Ovary (tissue), 3 donors: ENCODE results near the gene CCNB2.

ENCODE experiments used
- EP300 ChIP-seq: sonication (generic); formaldehyde crosslinking; IDR thresholded peaks from one replicate; pipeline ENCODE4 v1.6.1; 2017; ENCODE audit warnings: antibody characterized with exemption
- TF ChIP-seq, protein P1 (sequence below), 3 donors: fragments of 450-650 bp in 2 of 3; fragments of 200-600 bp in 1 of 3; IDR thresholded peaks; one replicate each; pipeline versions ENCODE4 v1.5.1 to v1.8.0; 2016 to 2022; ENCODE audit warnings: antibody characterized with exemption in 3 of 3, mild to moderate bottlenecking in 1 of 3
- donor health status: DM: no; HTN: no; CAD: no.

DNA sequence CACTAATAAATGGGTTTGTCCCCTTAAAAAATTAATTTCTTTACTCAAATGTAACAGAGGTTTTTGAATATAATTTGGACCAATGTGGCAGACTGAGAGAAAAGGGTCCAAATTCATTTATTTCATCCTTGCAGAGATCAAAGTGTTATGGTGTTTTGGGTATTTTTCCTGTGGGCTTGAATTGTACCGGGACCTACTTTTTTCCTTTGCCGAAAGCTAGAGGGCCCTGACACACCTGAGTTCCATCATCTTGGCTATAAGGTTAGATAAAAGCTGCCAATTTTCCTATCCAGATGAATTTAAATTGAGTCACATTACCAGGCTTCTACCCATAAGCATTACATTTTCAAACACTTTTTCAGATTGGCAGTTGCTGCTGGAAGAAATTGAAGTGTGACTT lies 908 bp downstream of the CCNB2 start:
- TF ChIP-seq, protein P1, sequence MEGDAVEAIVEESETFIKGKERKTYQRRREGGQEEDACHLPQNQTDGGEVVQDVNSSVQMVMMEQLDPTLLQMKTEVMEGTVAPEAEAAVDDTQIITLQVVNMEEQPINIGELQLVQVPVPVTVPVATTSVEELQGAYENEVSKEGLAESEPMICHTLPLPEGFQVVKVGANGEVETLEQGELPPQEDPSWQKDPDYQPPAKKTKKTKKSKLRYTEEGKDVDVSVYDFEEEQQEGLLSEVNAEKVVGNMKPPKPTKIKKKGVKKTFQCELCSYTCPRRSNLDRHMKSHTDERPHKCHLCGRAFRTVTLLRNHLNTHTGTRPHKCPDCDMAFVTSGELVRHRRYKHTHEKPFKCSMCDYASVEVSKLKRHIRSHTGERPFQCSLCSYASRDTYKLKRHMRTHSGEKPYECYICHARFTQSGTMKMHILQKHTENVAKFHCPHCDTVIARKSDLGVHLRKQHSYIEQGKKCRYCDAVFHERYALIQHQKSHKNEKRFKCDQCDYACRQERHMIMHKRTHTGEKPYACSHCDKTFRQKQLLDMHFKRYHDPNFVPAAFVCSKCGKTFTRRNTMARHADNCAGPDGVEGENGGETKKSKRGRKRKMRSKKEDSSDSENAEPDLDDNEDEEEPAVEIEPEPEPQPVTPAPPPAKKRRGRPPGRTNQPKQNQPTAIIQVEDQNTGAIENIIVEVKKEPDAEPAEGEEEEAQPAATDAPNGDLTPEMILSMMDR (IDR thresholded peaks at IDR 0.05): no peak
- no peak for TF ChIP-seq EP300
